Measurements from ENCODE around the gene RNF133.

DNA sequence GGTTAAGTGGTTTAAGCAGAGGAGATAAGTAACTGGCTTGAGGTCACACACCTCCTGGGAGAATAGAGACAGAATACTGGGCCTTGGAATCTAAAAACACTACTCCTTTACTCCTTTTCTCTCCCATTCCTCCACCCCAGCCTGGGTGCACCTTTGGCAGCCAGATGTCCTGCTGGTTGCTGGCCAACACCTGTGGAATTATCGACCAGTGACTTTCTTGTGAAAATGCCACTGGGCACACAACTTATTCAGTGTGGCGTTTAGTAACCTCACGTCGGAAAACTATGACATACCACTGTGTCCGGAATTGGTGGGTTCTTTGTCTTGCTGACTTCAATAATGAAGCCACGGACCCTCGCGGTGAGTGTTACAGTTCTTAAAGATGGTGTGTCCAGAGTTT is 26.4 kb downstream of the RNF133 start:
- TF ChIP-seq, protein P1, sequence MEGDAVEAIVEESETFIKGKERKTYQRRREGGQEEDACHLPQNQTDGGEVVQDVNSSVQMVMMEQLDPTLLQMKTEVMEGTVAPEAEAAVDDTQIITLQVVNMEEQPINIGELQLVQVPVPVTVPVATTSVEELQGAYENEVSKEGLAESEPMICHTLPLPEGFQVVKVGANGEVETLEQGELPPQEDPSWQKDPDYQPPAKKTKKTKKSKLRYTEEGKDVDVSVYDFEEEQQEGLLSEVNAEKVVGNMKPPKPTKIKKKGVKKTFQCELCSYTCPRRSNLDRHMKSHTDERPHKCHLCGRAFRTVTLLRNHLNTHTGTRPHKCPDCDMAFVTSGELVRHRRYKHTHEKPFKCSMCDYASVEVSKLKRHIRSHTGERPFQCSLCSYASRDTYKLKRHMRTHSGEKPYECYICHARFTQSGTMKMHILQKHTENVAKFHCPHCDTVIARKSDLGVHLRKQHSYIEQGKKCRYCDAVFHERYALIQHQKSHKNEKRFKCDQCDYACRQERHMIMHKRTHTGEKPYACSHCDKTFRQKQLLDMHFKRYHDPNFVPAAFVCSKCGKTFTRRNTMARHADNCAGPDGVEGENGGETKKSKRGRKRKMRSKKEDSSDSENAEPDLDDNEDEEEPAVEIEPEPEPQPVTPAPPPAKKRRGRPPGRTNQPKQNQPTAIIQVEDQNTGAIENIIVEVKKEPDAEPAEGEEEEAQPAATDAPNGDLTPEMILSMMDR (IDR thresholded peaks at IDR 0.05; ENCODE audit: poor library complexity) = no peak
- no peak for TF ChIP-seq EZH2phosphoT487 (IDR thresholded peaks at IDR 0.05; ENCODE audit: low read depth, severe bottlenecking, unreplicated experiment)

All from hepatocyte (in vitro differentiated cells).